Small intestine (tissue), 7 donors: ENCODE data around the gene LSAMP. TPM values are rescaled to one million over a fixed set of nuclear protein-coding genes. Genes with fewer than 3 reads are reported as not detected.

Experiments used
- DNase-seq, 2 donors: peaks; one replicate each; pipeline versions ENCODE4 v3.0.0 to v3.0.0-alpha.2; 2013
- FAIRE-seq: peaks from 2 replicates; lab custom pipeline; 2012; peaks lifted over from hg19 to GRCh38; lab: Jason Lieb, UNC
- H3K27ac ChIP-seq, 3 donors: one replicate each; pipeline ENCODE4 v1.5.1; 2013; ENCODE audit warnings: low read length in 2 of 3, mild to moderate bottlenecking in 2 of 3, control low read depth in 1 of 3, inconsistent platforms in 1 of 3, low read depth in 1 of 3, moderate library complexity in 1 of 3
- H3K27me3 ChIP-seq, 3 donors: one replicate each; pipeline ENCODE4 v1.6.1; 2013; ENCODE audit warnings: low read length in 3 of 3, inconsistent platforms in 1 of 3; ENCODE audit not compliant: control insufficient read depth in 3 of 3, insufficient read depth in 3 of 3
- H3K36me3 ChIP-seq, 3 donors: one replicate each; pipeline ENCODE4 v1.6.1; 2013; ENCODE audit warnings: low read length in 3 of 3, inconsistent platforms in 1 of 3, low read depth in 1 of 3, mild to moderate bottlenecking in 1 of 3, moderate library complexity in 1 of 3; ENCODE audit not compliant: control insufficient read depth in 3 of 3, insufficient read depth in 2 of 3
- H3K4me1 ChIP-seq, 3 donors: one replicate each; pipeline ENCODE4 v1.6.1; 2013; ENCODE audit warnings: low read length in 2 of 3, inconsistent platforms in 1 of 3, low read depth in 1 of 3, mild to moderate bottlenecking in 1 of 3, moderate library complexity in 1 of 3; ENCODE audit not compliant: control insufficient read depth in 3 of 3, insufficient read depth in 2 of 3
- H3K4me3 ChIP-seq, 3 donors: one replicate each; pipeline ENCODE4 v1.5.1; 2013; ENCODE audit warnings: low read length in 3 of 3, control low read depth in 1 of 3, inconsistent platforms in 1 of 3, low read depth in 1 of 3, mild to moderate bottlenecking in 1 of 3, moderate library complexity in 1 of 3
- H3K9me3 ChIP-seq, 2 donors: one replicate each; pipeline ENCODE4 v1.6.1; 2013; ENCODE audit warnings: low read depth in 1 of 2, low read length in 1 of 2; ENCODE audit not compliant: control insufficient read depth in 2 of 2, insufficient read depth in 1 of 2
- WGBS, 3 donors: extraction: QIAGEN DNeasy Blood & Tissue Kit; methylation state at CpG; one replicate each; pipeline ENCODE4 v1.1.7; 2013; 5-methylcytosine and 5-hydroxymethylcytosine counted together
- polyA plus RNA-seq, 4 donors: library from polyadenylated mRNA; stranded (reverse) in 3 of 4; unstranded in 1 of 4; fragments of 200-250 nt in 3 of 4; fragments of 120-200 nt in 1 of 4; gene quantifications; one replicate each; pipeline versions ENCODE4 v1.2.1 to v1.2.3, GENCODE V29; 2013
- donor health status: healthy with polysubstance abuse.
- donor health status: control.
- donor health status: control.
- donor health status: Bipolar disorder and iron deficiency.
- donor health status: healthy.

LSAMP gene
- polyA plus RNA-seq, 4 donors, result 0.27 to 2.9 (median 1.8) TPM; not detected in 1

DNA sequence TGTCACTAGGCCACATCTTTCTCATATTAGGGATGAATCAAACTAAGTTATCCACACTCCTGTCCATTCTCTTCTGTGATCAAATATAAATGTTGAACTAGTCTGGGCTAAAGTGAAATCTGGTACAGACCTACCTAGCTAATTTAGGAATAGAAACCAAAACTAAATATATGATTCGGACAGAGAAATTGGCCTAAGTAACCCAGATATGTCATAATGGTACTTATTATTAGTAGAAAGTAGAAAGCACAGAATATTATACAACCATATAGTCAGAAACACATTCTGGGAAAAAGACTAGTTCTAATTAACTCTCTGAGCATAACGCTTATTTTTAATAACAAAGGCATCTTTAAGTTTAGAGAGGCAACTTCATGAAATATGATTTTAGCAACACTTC lies 389.0 kb downstream of the LSAMP start:
- H3K9me3 ChIP-seq, result no peaks in the 10 kb centered on the region
- H3K36me3 ChIP-seq, result no peaks in the 10 kb centered on the region
- DNase-seq, result no peak
- H3K27me3 ChIP-seq, result no peaks in the 10 kb centered on the region
- no peak for FAIRE-seq
- no peaks in the 10 kb centered on the region for H3K4me1 ChIP-seq
- H3K27ac ChIP-seq, result no peak overlapping the region
- 52 to 80% (median 63%) methylated on average over 2 of the region's 2 CpGs for whole genome bisulfite sequencing, 3 donors
- no peak overlapping the region for H3K4me3 ChIP-seq

DNA sequence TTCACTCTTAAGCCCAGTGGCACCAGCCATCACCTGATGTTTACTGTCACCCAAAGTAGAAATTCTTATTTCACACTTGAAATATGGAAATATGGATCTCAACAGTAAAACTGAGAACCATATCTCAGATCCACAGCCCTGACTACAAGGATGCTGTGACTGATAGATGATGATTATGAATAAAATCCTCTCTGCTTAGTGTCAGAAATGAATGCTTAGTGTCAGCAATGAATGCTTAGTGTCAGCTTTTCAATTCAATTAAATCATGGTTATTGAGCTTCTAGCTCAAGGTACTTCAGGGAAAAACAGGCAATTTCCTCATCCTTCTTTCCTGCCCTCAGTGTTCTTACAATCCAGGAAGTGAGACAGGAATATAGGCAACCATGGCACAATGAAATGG lies 392.3 kb downstream of the LSAMP start:
- DNase-seq, result no peak
- no peak for FAIRE-seq
- Histone ChIP-seq H3K27me3 (no peaks in the 10 kb centered on the region), H3K27ac (no peak overlapping the region), H3K4me3 (no peak overlapping the region), H3K9me3 (no peaks in the 10 kb centered on the region), H3K4me1 (no peaks in the 10 kb centered on the region), H3K36me3 (no peaks in the 10 kb centered on the region)

GRCh38 chr3:116052602-116053001 lies 392.7 kb downstream of the LSAMP start:
- WGBS, 3 donors, result 80 to 89% (median 83%) methylated on average over 3 of the region's 3 CpGs
- H3K4me1 ChIP-seq, result no peaks in the 10 kb centered on the region
- H3K27me3 ChIP-seq, result no peaks in the 10 kb centered on the region
- H3K4me3 ChIP-seq, result no peak overlapping the region
- no peak overlapping the region for H3K27ac ChIP-seq
- DNase-seq (no peak), FAIRE-seq (no peak)
- H3K36me3 ChIP-seq, result no peaks in the 10 kb centered on the region
- H3K9me3 ChIP-seq, result no peaks in the 10 kb centered on the region

- DNase-seq (no peak), FAIRE-seq (no peak)
- Histone ChIP-seq H3K27me3 (no peaks in the 10 kb centered on the region), H3K36me3 (no peaks in the 10 kb centered on the region), H3K4me3 (no peak overlapping the region), H3K4me1 (no peaks in the 10 kb centered on the region), H3K9me3 (no peaks in the 10 kb centered on the region), H3K27ac (no peak overlapping the region)
- WGBS, 3 donors, result 79 to 88% (median 87%) methylated on average over 3 of the region's 3 CpGs
Measured at GRCh38 chr3:116051586-116051985, 393.7 kb downstream of the LSAMP start.

GRCh38 chr3:116051040-116051439 lies 394.2 kb downstream of the LSAMP start:
- Histone ChIP-seq H3K36me3 (no peaks in the 10 kb centered on the region), H3K9me3 (no peaks in the 10 kb centered on the region), H3K4me1 (no peaks in the 10 kb centered on the region), H3K4me3 (no peak overlapping the region), H3K27me3 (no peaks in the 10 kb centered on the region), H3K27ac (no peak overlapping the region)
- DNase-seq (no peak), FAIRE-seq (no peak)
- WGBS, 3 donors, result 67 to 74% (median 67%) methylated on average over 4 of the region's 4 CpGs

- no peak for DNase-seq
- Histone ChIP-seq H3K9me3 (no peaks in the 10 kb centered on the region), H3K36me3 (no peaks in the 10 kb centered on the region), H3K4me1 (no peaks in the 10 kb centered on the region), H3K27me3 (no peaks in the 10 kb centered on the region), H3K27ac (no peak overlapping the region), H3K4me3 (no peak overlapping the region)
- WGBS, 3 donors, result 63 to 75% (median 73%) methylated on average over 2 of the region's 2 CpGs
- FAIRE-seq, result no peak
Measured at GRCh38 chr3:116050311-116050915, 394.9 kb downstream of the LSAMP start.

DNA sequence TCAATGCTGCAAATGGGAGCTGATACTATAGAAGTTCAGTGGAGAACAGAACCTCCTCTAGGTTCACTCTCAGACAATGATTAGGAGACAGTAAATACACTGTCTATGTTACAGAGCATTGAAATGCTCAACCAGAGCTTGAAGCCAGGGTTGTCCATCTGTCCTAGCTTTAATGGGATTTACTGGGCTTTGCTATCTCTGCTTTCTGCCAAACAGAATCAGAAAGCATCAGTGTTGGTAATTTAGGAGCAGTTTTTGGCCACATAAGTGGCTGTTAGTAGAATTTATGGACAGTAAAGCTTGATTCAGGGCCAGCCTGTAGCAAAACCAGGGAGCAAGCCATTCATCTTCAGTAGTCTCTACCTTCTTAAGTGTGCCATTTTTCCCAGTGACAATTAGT lies 396.3 kb downstream of the LSAMP start:
- no peaks in the 10 kb centered on the region for H3K9me3 ChIP-seq
- H3K4me1 ChIP-seq, result no peaks in the 10 kb centered on the region
- no peak for DNase-seq
- no peak overlapping the region for H3K27ac ChIP-seq
- no peak for FAIRE-seq
- H3K36me3 ChIP-seq, result no peaks in the 10 kb centered on the region
- H3K27me3 ChIP-seq, result no peaks in the 10 kb centered on the region
- no peak overlapping the region for H3K4me3 ChIP-seq

DNA sequence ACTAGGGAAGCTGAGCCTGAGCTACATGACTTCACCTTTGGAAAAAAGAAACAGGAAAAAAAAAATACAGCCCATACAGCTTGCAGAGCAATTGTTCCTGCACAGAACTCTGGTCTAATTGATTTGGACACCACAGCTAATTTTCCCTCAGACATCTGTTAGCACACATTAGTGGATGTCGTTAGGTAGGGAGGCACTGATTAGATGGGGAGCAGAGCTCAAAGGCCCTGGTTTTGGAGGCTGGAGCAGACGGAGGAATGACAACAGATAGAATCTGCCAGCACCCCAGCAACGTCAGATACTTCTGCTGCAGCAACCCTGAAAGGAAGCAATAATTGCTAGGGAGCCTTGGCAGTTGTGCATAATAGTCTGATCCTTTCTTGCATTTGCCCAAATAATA lies 398.9 kb downstream of the LSAMP start:
- Histone ChIP-seq H3K27ac (no peak overlapping the region), H3K36me3 (no peaks in the 10 kb centered on the region), H3K4me1 (no peaks in the 10 kb centered on the region), H3K27me3 (no peaks in the 10 kb centered on the region), H3K4me3 (no peak overlapping the region), H3K9me3 (no peaks in the 10 kb centered on the region)
- FAIRE-seq (no peak), DNase-seq (no peak)
- WGBS, 3 donors, result 44 to 57% (median 46%) methylated on average over 3 of the region's 3 CpGs

DNA sequence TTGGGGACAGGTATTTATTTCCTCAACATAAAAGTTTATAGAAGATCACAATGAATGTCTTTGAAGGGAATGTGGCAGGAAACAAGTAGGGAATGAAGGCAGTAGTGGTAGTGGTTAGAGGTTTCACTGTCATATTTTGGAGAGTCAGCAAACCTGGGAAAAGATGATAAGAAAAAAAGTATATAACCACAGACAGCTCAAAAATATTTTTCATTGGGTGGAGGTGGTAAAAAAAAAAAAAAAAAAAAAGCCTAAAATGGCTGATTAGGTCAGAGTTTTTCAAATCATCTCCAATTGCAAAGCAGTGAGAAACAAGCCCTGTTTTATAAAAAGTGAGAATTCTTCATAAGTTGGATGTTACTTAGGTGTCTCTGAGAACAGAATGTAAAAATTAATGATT lies 400.0 kb downstream of the LSAMP start:
- Histone ChIP-seq H3K36me3 (no peaks in the 10 kb centered on the region), H3K9me3 (no peaks in the 10 kb centered on the region), H3K27ac (no peak overlapping the region), H3K4me1 (no peaks in the 10 kb centered on the region), H3K27me3 (no peaks in the 10 kb centered on the region), H3K4me3 (no peak overlapping the region)
- no peak for DNase-seq
- FAIRE-seq, result no peak
